H1 (cell line): ENCODE measurements around the gene SLC44A5. TPM values are rescaled to one million over a fixed set of nuclear protein-coding genes. Genes with fewer than 3 reads are reported as not detected.

Experiments
- CBX5 ChIP-seq: fragments of 300-800, 300-1000 bp; sonication (generic); IDR thresholded peaks from 2 replicates; pipeline ENCODE4 v1.7.1; 2016; ENCODE audit warnings: antibody characterized with exemption, low read length, low read depth
- CHD1 ChIP-seq: IDR thresholded peaks from 2 replicates; pipeline ENCODE4 v1.6.1; 2012; ENCODE audit warnings: low read depth, low read length, improper control_type of control experiment
- CHD7 ChIP-seq: fragments of 300-600 bp; sonication (generic); IDR thresholded peaks from 2 replicates; pipeline ENCODE4 v1.7.1; 2012; ENCODE audit warnings: low read length, moderate library complexity, mild to moderate bottlenecking, inconsistent platforms; ENCODE audit not compliant: insufficient replicate concordance
- HDAC2 ChIP-seq, 2 experiments: fragments of 300-600 bp in 1 of 2; sonication (generic) in 1 of 2; IDR thresholded peaks; 2 replicates each; pipeline ENCODE4 v1.6.1; 2011 to 2012; ENCODE audit warnings: low read depth in 2 of 2, low read length in 2 of 2, mild to moderate bottlenecking in 2 of 2, moderate library complexity in 2 of 2, borderline replicate concordance in 1 of 2, inconsistent platforms in 1 of 2
- PHF8 ChIP-seq: fragments of 200-600 bp; sonication (generic); conservative IDR thresholded peaks from 2 replicates; pipeline ENCODE4 v1.7.1; 2012; ENCODE audit warnings: low read depth, mild to moderate bottlenecking, inconsistent platforms, low read length, moderate library complexity
- RBBP5 ChIP-seq: IDR thresholded peaks from 2 replicates; pipeline ENCODE4 v1.7.1; 2012; ENCODE audit warnings: low read depth, mild to moderate bottlenecking, inconsistent platforms, low read length, moderate library complexity, borderline replicate concordance
- SIX5 ChIP-seq: IDR thresholded peaks from 2 replicates; pipeline ENCODE4 v1.6.1; 2011; ENCODE audit warnings: mild to moderate bottlenecking, low read depth, low read length
- SP4 ChIP-seq: IDR thresholded peaks from 2 replicates; pipeline ENCODE4 v1.6.1; 2012; ENCODE audit warnings: low read length, inconsistent platforms
- polyA plus RNA-seq, 7 experiments: library from polyadenylated mRNA; depleted of rRNA in 3 of 7; stranded (reverse) in 5 of 7; unstranded in 2 of 7; fragments of >200 nt in 5 of 7; fragments of 200-250 nt in 2 of 7; gene quantifications; 1 replicate in 5 of 7; 2 replicates in 1 of 7; 4 replicates in 1 of 7; pipeline versions ENCODE4 v1.2.1 to v1.2.3, GENCODE V29; 2011 to 2013; ENCODE audit warnings: missing spikeins in 2 of 7, mixed read lengths in 2 of 7
- total RNA-seq: library from RNA; stranded (reverse); fragmentation: NEBNext Ultra II Directional; extraction: Animal tissue kit (Norgen Biotek cat#: 25700); gene quantifications from 2 replicates; pipeline ENCODE4 v1.2.1, GENCODE V29; 2021

The SLC44A5 gene
- total and polyA plus RNA-seq, 2 of the 8 experiments (the other 6 are each of a cell fraction or from before 2014, with no cell fraction given): 1.8 to 3.3 TPM

GRCh38 chr1:75293270-75293669, 317.6 kb downstream of the SLC44A5 start (continued):
- TF ChIP-seq CHD7 (no peak), RBBP5 (no peak), CBX5 (no peak), HDAC2 (IDR thresholded peaks at IDR 0.05; ENCODE audit: borderline replicate concordance in 1 of 2, low read depth in 2 of 2, low read length in 2 of 2) (no peak), SP4 (no peak), SIX5 (no peak), CHD1 (no peak), PHF8 (no peak)
